Sigmoid colon (tissue), 4 donors: Measurements from ENCODE around the gene ZNF445.

Source experiments
- EP300 ChIP-seq, 4 donors: sonication (generic); formaldehyde crosslinking; IDR thresholded peaks; one replicate each; pipeline ENCODE4 v1.6.1; 2017; ENCODE audit warnings: antibody characterized with exemption in 4 of 4
- POLR2A ChIP-seq, 2 donors: fragments of 450-650 bp; IDR thresholded peaks; one replicate each; pipeline ENCODE4 v1.6.1; 2016; ENCODE audit warnings: antibody characterized with exemption in 2 of 2, mild to moderate bottlenecking in 2 of 2, moderate library complexity in 2 of 2
- POLR2AphosphoS5 ChIP-seq, 4 donors: sonication (generic); formaldehyde crosslinking; IDR thresholded peaks; one replicate each; pipeline ENCODE4 v1.6.1; 2017; ENCODE audit warnings: antibody characterized with exemption in 4 of 4
- TF ChIP-seq, protein P1 (sequence below), 4 experiments: fragments of 450-650 bp in 3 of 4; fragments of 200-600 bp in 1 of 4; IDR thresholded peaks; one replicate each; pipeline ENCODE4 v1.5.1; 2016 to 2019; ENCODE audit warnings: antibody characterized with exemption in 4 of 4, mild to moderate bottlenecking in 3 of 4, moderate library complexity in 2 of 4

DNA sequence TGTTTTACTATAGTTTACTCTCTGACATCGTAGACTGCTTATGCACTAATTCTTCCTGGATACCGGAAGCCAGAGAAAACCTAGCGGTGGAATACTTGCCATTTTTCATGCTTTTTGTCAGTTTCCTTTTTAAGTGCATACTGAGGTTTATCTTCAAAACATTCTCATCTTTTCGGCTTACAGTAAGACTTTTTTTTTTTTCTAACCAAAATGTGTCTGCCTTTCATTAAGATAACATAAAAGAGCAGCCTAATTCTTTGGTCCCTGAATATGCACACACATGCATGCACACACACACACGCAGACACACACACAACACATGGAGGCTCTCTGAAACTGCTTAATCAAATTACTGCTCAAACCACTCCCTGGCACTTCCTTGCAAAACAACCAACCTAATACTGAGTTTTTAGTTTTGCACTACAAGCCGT lies 1.3 kb downstream of the ZNF445 start:
- TF ChIP-seq, protein P1, sequence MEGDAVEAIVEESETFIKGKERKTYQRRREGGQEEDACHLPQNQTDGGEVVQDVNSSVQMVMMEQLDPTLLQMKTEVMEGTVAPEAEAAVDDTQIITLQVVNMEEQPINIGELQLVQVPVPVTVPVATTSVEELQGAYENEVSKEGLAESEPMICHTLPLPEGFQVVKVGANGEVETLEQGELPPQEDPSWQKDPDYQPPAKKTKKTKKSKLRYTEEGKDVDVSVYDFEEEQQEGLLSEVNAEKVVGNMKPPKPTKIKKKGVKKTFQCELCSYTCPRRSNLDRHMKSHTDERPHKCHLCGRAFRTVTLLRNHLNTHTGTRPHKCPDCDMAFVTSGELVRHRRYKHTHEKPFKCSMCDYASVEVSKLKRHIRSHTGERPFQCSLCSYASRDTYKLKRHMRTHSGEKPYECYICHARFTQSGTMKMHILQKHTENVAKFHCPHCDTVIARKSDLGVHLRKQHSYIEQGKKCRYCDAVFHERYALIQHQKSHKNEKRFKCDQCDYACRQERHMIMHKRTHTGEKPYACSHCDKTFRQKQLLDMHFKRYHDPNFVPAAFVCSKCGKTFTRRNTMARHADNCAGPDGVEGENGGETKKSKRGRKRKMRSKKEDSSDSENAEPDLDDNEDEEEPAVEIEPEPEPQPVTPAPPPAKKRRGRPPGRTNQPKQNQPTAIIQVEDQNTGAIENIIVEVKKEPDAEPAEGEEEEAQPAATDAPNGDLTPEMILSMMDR (IDR thresholded peaks at IDR 0.05) = no peak
- TF ChIP-seq POLR2A (IDR thresholded peaks at IDR 0.05) (no peak), POLR2AphosphoS5 (IDR thresholded peaks at IDR 0.05) (no peak), EP300 (IDR thresholded peaks at IDR 0.05) (no peak)
